NCI-H2029 (cell line): ENCODE results near the gene CEP78.
A peak's percentile ranks its signal among the peaks of the same experiment; 100 is the strongest.

Source experiments
- DNase-seq: peaks from one replicate; lab custom pipeline; 2025; lab: John Stamatoyannopoulos, UW

Gene CEP78

GRCh38 chr9:78309066-78309465 lies 73.2 kb downstream of the CEP78 start:
- no peak for DNase-seq

DNA sequence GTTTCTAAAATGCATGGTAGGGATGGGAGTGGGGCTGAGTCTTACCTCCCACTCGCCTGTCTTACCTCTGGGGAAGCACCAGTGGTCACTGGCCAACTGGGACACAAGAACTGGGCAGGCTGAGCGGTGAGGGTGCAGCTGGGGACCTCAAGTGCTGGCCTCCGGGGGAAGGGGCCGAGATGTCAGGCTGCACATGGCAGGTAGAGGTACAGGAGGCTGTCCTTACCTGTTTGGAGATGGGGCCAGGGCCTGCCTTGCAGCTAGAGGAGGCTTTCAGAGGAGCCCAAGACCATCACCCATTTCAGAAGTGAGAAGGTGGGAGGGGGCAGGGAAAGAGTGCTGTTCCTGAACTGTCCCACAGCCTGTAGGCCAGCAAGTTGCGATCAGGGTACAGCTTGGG lies 75.2 kb downstream of the CEP78 start:
- DNase-seq = no peak

GRCh38 chr9:78311886-78312524 lies 76.1 kb downstream of the CEP78 start:
- DNase-seq = no peak

DNA sequence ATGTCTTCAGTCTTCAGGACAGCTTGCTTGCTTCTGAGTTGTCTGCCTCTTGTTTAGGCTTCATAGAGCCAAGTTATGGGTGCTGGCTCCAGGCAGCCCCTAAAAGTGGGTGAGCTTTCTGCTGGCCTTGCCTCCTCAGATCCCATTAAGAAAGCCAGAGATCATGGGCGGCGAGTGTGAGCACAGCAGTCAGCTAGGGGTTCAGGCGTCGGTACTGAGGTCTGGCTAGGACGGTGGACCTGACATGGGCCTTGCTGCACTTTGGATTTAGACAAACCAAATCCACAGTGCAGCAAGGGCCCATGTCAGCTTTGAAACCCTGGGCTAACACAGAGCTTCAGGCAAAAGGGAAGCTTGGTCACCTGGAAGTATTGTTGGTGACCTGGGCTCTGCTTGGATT lies 78.7 kb downstream of the CEP78 start:
- DNase-seq = no peak

DNA sequence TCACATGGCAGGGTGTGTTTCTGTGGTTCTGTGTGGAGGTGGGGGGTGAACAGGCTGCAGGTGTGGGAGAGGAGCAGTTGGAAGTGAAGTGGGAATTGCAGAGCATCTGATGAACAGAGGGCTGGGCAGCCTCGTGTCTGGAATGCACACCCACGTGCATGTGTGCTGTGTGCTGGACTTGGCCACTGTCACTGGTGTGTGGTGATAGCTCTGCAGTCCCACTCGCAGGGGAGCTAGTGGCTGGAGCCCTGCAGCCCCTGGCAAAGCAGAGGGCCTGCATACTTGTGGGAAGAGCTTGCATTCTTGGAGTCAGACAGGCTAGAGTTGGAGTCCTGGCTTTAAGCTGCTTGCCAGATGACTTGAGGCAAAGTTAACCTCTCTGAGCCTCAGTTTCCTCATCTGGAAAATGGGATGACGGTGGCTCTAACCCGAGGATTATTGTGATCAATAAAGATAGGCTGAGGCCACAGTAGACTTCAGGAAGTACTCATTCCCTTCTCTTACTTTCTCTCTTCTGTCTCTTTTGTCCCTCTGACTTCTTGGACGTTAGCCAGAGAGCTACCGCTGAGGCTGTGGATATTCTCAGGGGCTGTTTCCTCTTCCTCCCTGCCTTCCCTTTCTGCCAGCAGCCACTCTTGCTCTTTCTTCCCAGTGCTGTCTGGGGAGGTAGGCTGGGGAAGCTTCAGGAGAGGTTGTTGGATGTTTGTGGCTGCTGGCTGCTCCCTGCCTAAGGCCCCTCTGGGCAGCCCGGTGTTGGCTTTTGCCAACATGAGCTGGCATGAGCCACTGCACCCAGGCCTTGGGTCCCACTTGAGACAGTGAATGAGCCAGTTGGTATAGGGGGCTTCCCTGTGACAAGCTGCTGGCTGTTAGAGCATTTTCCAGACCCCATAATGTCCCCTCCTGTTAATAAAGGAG lies 79.3 kb downstream of the CEP78 start:
- DNase-seq = peak; percentile 53

GRCh38 chr9:78316166-78316892 lies 80.5 kb downstream of the CEP78 start:
- DNase-seq = no peak

DNA sequence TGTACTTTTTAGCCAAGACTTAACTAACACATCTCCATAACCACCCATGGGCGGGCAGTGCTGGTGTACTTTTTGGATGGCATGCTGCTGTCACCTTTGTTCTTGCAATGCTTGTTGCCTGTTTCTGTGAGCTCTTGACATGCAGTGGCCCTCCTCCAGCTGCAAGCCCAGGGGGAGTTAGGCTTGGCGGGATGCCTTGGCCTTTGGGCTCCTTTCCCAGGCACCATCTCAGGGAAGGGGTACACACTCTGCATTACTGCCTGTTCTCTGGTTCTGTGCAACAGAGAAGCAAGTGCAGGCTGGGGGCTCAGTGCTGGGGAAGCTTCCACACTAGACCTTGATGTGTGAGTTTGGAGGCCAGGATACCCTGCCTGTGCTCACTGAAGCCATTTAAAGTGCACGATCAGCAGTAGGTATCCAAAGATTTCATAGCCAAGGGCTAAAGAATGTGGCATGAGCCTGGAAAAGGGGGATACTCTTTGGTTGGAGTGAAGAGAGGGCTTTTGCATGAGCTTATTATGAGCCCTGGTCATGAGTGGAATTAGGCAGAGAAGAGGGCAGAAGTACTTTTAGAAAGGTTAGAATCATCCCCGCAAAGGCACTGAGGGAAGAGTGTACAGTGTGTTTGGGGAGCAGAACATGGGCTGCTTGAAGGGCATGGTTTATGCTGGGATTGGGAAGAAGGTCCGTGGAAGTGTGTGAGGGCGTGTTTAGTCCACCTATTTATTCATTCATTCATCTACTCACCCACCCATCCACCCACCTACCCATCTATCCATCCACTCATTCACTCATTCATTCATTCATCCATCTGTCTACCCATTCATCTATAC lies 83.5 kb downstream of the CEP78 start:
- DNase-seq = no peak

DNA sequence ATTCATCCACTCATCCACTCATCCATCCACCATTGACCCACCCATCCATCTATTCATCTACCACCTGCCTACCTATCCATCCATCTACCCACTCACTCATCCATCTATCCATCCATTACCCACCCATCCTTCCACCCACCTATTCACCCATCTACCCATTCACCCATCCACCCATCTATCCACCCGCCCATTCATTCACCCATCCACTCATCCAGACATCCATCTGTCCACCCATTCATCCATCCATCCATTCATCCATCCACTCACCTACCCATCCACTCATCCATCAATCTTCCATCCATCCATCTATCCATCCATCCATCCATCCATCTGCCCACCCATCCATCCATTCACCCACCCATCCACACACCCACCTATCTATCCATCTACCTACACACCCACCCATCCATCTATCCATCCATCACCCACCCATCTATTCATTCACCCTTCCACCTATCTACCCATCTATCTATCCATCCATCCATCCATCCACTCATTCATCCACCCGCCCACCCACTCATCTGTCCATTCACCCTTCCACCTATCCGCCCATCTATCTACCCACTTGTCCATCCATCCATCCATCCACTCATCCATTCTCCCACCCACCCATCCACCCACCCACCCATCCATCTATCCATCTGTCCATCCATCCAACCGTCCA lies 84.3 kb downstream of the CEP78 start:
- no peak for DNase-seq

GRCh38 chr9:78320875-78321496 lies 85.1 kb downstream of the CEP78 start:
- no peak for DNase-seq

GRCh38 chr9:78321505-78321904 lies 85.6 kb downstream of the CEP78 start:
- no peak for DNase-seq

- DNase-seq = no peak
Measured at GRCh38 chr9:78324068-78324650, 88.3 kb downstream of the CEP78 start.

DNA sequence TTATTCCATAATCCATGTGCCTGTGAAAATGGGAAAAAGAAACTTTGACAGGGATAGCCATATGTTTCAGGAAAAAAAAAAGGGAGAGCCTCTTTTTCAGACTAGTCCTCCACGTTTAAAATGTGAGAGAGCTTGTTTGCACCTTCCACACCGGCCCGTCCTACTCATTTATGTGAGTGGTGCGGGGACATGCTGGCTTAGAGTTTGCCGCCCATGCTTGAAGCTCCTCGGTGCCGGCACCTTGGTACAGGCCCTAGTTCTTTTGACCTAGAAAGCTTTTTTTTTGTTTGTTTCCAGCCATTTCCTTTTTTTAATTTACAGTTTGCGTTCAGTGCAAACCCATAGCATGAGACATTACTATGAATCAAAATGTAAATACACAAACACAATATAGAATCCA lies 88.8 kb downstream of the CEP78 start:
- DNase-seq = no peak

- peak; percentile 74 for DNase-seq
Measured at GRCh38 chr9:78325343-78325742, 89.5 kb downstream of the CEP78 start.

- DNase-seq = no peak
Measured at GRCh38 chr9:78325846-78326360, 90.0 kb downstream of the CEP78 start.

GRCh38 chr9:78326564-78326963 lies 90.7 kb downstream of the CEP78 start:
- no peak for DNase-seq
